Motor neuron (in vitro differentiated cells): Measurements from ENCODE around the gene SMIM44. TPM values are rescaled to one million over a fixed set of nuclear protein-coding genes. Genes with fewer than 3 reads are reported as not detected.

Experiments
- ATAC-seq, 8 experiments: fragments of 200-7000 bp; cut with Tn5 transposase; replicated peaks in 6 of 8; 2 replicates each; pipeline ENCODE4 v1.8.0; 2021; ENCODE audit warnings: mild to moderate bottlenecking in 8 of 8, moderate library complexity in 8 of 8
- H3K27ac ChIP-seq, 2 donors: fragments of 250-450 bp; sonication (Bioruptor Pico); 2 replicates each; pipeline ENCODE4 v1.9.0; 2021; ENCODE audit warnings: antibody characterized with exemption in 2 of 2, mild to moderate bottlenecking in 2 of 2, moderate library complexity in 1 of 2
- H3K4me1 ChIP-seq, 2 donors: fragments of 250-450 bp; sonication (Bioruptor Pico); replicated peaks in 1 of 2; 2 replicates each; pipeline ENCODE4 v1.6.1; 2021; ENCODE audit warnings: antibody characterized with exemption in 2 of 2, mild to moderate bottlenecking in 2 of 2, moderate library complexity in 1 of 2
- H3K4me3 ChIP-seq, 5 donors: fragments of 250-450 bp; sonication (Bioruptor Pico); 2 replicates each; pipeline ENCODE4 v1.9.0; 2021; ENCODE audit warnings: antibody characterized with exemption in 5 of 5, mild to moderate bottlenecking in 5 of 5, moderate library complexity in 4 of 5
- WGBS, 10 experiments: fragments of 450-650 bp; shearing (Covaris generic); methylation state at CpG; one replicate each; pipeline ENCODE4 v1.0.0; 2022; 5-methylcytosine and 5-hydroxymethylcytosine counted together
- in situ Hi-C, 9 experiments: fragments of 400-800 bp; cut with MboI; loops; one replicate each; pipeline ENCODE4 v1.15.0; 2021; ENCODE audit warnings: low sequenced_read_pairs in 9 of 9, low pct_unique_long_range_greater_than_20kb in 2 of 9; ENCODE audit not compliant: unreplicated experiment in 9 of 9
- total RNA-seq, 8 experiments: library from RNA; unstranded; fragments of 300-600 nt; gene quantifications; 2 replicates each; pipeline versions ENCODE4 v1.2.3 to v1.2.4, GENCODE V29; 2022

Gene SMIM44
- total RNA-seq, 8 experiments from 2014 or later: not detected

GRCh38 chr19:3492131-3492839 is 9.0 kb upstream of the SMIM44 start:
- Histone ChIP-seq H3K27ac (no peak overlapping the region), H3K4me3 (no peak overlapping the region), H3K4me1 (no peaks in the 10 kb centered on the region)
- in situ Hi-C loops: loop anchor here in 2 of 9 experiments (25.0 kb wide), 2 partner anchors 155 to 180 kb away; no protein-coding TSS in a partner anchor
- WGBS, 10 experiments: 100% methylated on average over 1 of the region's 45 CpGs; no CpG with 5 or more reads in 9 of the 10 experiments
- peak in 2 of 8 experiments; percentile 7 to 19 for ATAC-seq

GRCh38 chr19:3491396-3492119 is 8.3 kb upstream of the SMIM44 start:
- peak in 3 of 8 experiments; percentile 11 to 19 (median 18) for ATAC-seq
- 93 to 100% methylated on average over 3 to 10 of the region's 55 CpGs; no CpG with 5 or more reads in 8 of the 10 experiments for WGBS, 10 experiments
- Histone ChIP-seq H3K4me1 (no peaks in the 10 kb centered on the region), H3K4me3 (no peak overlapping the region), H3K27ac (no peak overlapping the region)
- in situ Hi-C loops: loop anchor here in 2 of 9 experiments (25.0 kb wide), 2 partner anchors 154 to 179 kb away; no protein-coding TSS in a partner anchor

- no peak overlapping the region for H3K27ac ChIP-seq
- in situ Hi-C loops: loop anchor here in 4 of 9 experiments (10.0 to 25.0 kb wide), 3 partner anchors 145 to 170 kb away; no protein-coding TSS in a partner anchor
These were observed 575 bp downstream of the SMIM44 start for GRCh38 chr19:3482507-3483225.

GRCh38 chr19:3481241-3482090 is 1.8 kb downstream of the SMIM44 start:
- Histone ChIP-seq H3K27ac (no peak overlapping the region), H3K4me3 (no peak overlapping the region), H3K4me1 (peaks cover 6 to 9% of the 10 kb centered on the region in 2 donors)
- 10 to 94% (median 74%) methylated on average over 1 to 19 of the region's 38 CpGs; no CpG with 5 or more reads in 3 of the 10 experiments for WGBS, 10 experiments
- in situ Hi-C loops: loop anchor here in 4 of 9 experiments (10.0 to 25.0 kb wide), 3 partner anchors 144 to 169 kb away; no protein-coding TSS in a partner anchor
- ATAC-seq: no peak

More at GRCh38 chr19:3482507-3483225, 575 bp downstream of the SMIM44 start:
- 0 to 90% (median 70%) methylated on average over 2 to 23 of the region's 49 CpGs; no CpG with 5 or more reads in 4 of the 10 experiments for WGBS, 10 experiments
- Histone ChIP-seq H3K4me1 (peaks cover 6 to 9% of the 10 kb centered on the region in 2 donors), H3K4me3 (no peak overlapping the region)
- ATAC-seq: peak in 3 of 8 experiments; percentile 16 to 27 (median 23)

GRCh38 chr19:3480383-3481091 is 2.7 kb downstream of the SMIM44 start, which contains the start of gene SMIM24:
SMIM24 (minus strand) TSS chr19:3480525; CDS start chr19:3480463, 62 bp downstream.
- peaks cover 6 to 9% of the 10 kb centered on the region in 2 donors for H3K4me1 ChIP-seq
- ATAC-seq: peak in 5 of 8 experiments; percentile 32 to 59 (median 57)
- H3K4me3 ChIP-seq: peak within 1 kb of the TSS in 1 of 5 donors; percentile 12
- H3K27ac ChIP-seq: no peak within 1 kb of the TSS
- in situ Hi-C loops: loop anchor here in 4 of 9 experiments (10.0 to 25.0 kb wide), 3 partner anchors 143 to 168 kb away; no protein-coding TSS in a partner anchor
- 60 to 89% (median 78%) methylated on average over 1 to 6 of the region's 27 CpGs; no CpG with 5 or more reads in 4 of the 10 experiments for WGBS, 10 experiments

- Histone ChIP-seq H3K4me3 (peak overlapping the region in 1 of 5 donors; percentile 12), H3K27ac (no peak overlapping the region), H3K4me1 (peaks cover 6 to 9% of the 10 kb centered on the region in 2 donors)
- peak in 6 of 8 experiments; percentile 9 to 47 (median 38) for ATAC-seq
- no CpG with 5 or more reads among the region's 9 CpGs for WGBS, 10 experiments
- in situ Hi-C loops: loop anchor here in 5 of 9 experiments (10.0 to 25.0 kb wide), 3 partner anchors 143 to 168 kb away; no protein-coding TSS in a partner anchor
These were observed 3.4 kb downstream of the SMIM44 start for GRCh38 chr19:3479834-3480215.

GRCh38 chr19:3479177-3479833 is 3.9 kb downstream of the SMIM44 start:
- in situ Hi-C loops: loop anchor here in 3 of 9 experiments (10.0 to 25.0 kb wide), 3 partner anchors 142 to 167 kb away; no protein-coding TSS in a partner anchor
- Histone ChIP-seq H3K4me3 (no peak overlapping the region), H3K27ac (no peak overlapping the region), H3K4me1 (peaks cover 6 to 9% of the 10 kb centered on the region in 2 donors)
- WGBS, 10 experiments: no CpG with 5 or more reads among the region's 7 CpGs
- peak in 6 of 8 experiments; percentile 4 to 43 (median 20) for ATAC-seq

GRCh38 chr19:3478409-3479176 is 4.6 kb downstream of the SMIM44 start:
- H3K27ac ChIP-seq: no peak overlapping the region
- peaks cover 6 to 9% of the 10 kb centered on the region in 2 donors for H3K4me1 ChIP-seq
- H3K4me3 ChIP-seq: no peak overlapping the region
- 6 to 52% methylated on average over 2 to 6 of the region's 27 CpGs; no CpG with 5 or more reads in 8 of the 10 experiments for WGBS, 10 experiments
- in situ Hi-C loops: loop anchor here in 3 of 9 experiments (10.0 to 25.0 kb wide), 3 partner anchors 141 to 166 kb away; no protein-coding TSS in a partner anchor
- no peak for ATAC-seq

- no peak for ATAC-seq
- 13 to 93% (median 60%) methylated on average over 1 to 2 of the region's 2 CpGs; no CpG with 5 or more reads in 5 of the 10 experiments for WGBS, 10 experiments
- no peak overlapping the region for H3K27ac ChIP-seq
- H3K4me1 ChIP-seq: peaks cover 3 to 6% of the 10 kb centered on the region in 2 donors
- H3K4me3 ChIP-seq: no peak overlapping the region
- in situ Hi-C loops: loop anchor here in 3 of 9 experiments (10.0 to 25.0 kb wide), 3 partner anchors 141 to 166 kb away; no protein-coding TSS in a partner anchor
These were observed 5.3 kb downstream of the SMIM44 start for GRCh38 chr19:3477951-3478350.

GRCh38 chr19:3477506-3477905 is 5.7 kb downstream of the SMIM44 start:
- in situ Hi-C loops: loop anchor here in 3 of 9 experiments (10.0 to 25.0 kb wide), 3 partner anchors 140 to 165 kb away; no protein-coding TSS in a partner anchor
- Histone ChIP-seq H3K4me3 (no peak overlapping the region), H3K27ac (no peak overlapping the region), H3K4me1 (peaks cover 0 to 6% of the 10 kb centered on the region in 2 donors)
- ATAC-seq: no peak
